ENCODE data around the gene NUDT14. TPM values are rescaled to one million over a fixed set of nuclear protein-coding genes. Genes with fewer than 3 reads are reported as not detected.

Gene NUDT14
- total RNA-seq, 1 experiment from 2014 or later, result 74.9 TPM

DNA sequence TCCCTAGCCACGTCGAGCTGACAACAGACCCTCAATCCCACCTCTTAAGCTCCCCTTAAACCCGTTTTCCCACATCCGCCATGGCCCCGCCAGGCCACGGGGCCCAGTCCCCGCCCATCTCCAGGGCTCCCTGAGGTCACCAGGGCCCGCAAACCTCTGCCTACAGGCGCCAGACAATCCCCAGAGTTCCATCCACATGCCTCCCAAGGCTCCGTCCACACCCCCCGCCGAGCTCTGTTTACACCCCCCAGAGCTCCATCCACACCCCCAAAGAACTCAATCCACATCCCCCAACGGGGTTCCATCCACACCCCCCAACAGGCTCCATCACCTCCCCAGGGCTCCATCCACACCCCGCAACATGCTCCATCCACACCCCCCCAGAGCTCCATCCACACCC, 21.8 kb downstream of the NUDT14 start:
- DNase-seq (ENCODE audit: low spot score), result no peak

- DNase-seq (ENCODE audit: low spot score), result no peak
Observed at GRCh38 chr14:105158794-105159193, 22.3 kb downstream of the NUDT14 start.

GRCh38 chr14:105157872-105158271, 23.2 kb downstream of the NUDT14 start:
- DNase-seq (ENCODE audit: low spot score), result no peak

DNA sequence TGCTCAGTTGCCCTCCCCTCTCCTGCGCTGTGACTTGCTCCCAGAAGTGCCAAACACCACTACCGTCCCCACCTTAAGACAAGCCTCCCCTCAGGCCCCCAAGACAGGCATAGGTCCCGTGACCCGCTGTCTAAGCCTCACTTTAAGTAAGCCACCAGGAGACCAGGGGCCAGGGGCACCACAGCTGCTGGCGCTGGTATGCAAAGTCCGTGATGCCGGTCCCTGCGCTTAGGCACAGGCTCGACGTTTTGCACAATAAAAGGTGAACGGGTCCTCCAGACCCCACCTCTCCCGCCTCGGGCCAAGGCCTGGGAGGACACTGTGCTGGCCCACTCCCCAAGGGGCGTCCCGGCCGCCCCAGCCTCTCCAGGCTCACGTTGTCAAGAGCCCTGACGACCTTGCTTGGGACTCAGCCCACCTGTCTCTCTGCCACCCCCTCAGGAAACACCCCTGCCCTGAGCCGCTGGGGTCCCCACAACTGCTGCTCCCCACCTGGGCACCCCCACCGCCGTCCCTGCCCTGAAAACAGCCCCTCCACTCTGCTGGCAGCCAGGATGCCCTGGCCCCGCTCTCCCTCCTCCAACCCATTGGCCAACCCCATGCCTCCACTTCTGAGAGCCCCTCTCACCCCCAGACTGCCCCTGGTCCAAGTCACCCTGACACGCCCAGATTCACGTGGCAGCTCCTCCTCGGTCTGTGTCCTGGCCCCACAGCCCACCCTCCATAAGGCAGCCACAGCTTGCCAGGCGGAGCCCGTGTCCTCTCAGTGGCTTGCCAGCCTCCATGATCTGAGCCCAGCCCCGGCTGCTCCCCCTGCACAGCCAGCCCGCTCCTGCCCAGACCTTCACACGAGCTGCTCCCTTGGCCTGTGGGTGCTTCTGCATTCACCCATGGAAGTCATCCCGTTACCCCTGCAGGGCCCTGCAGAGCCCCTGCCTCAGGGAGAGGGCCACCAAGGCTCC, 24.4 kb downstream of the NUDT14 start:
- DNase-seq (ENCODE audit: low spot score), result no peak

GRCh38 chr14:105155681-105156413, 25.3 kb downstream of the NUDT14 start:
- no peak for DNase-seq (ENCODE audit: low spot score)

DNA sequence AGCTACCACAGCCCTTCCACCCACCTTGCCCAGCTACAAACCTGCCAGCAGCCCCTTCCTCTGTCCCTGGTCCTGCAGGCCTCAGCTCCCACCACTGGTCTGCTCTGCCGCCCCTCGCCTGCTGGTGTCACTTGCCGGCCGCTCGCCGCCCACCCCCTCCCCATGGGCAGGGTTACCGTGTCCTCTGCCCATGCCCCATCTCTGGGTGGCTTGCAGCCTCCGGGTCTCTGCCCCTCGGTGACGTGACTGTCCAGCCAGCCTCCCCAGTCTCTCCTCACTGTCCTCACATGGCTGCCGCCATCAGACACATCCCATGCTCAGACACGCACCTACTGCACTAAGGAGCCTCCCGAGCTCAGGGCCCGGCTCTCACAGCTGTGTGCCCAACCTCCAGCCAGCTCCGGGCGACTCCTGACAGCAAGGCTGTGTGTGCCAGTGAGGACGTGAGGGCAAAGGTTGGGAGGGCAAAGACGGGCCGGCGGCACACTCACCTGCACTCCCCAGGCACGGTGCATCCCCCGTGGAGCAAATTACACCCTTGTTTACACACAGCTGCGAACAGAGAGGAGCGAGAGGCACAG, 26.0 kb downstream of the NUDT14 start:
- DNase-seq (ENCODE audit: low spot score), result no peak

DNA sequence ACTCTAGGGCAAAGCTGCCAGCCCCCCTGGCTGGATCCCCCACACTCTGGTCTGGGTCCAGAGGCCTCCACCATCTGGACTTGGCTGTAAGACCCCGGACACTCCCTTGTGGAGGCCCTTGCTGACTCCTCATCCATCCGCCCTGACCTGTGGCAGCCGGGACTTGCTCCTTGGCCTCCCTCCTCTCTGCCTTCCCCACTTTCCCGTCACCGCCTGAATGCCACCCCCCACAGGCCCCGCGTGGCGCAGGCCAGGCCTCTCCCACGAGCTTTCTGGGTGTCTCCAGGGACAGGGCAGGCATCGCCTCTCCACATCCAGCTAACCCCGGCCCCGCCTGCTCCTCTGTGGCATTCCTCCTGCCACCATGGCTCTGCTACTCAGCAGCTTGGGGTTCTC, 26.6 kb downstream of the NUDT14 start:
- DNase-seq (ENCODE audit: low spot score), result no peak

GRCh38 chr14:105153739-105154475, 27.2 kb downstream of the NUDT14 start:
- no peak for DNase-seq (ENCODE audit: low spot score)

DNA sequence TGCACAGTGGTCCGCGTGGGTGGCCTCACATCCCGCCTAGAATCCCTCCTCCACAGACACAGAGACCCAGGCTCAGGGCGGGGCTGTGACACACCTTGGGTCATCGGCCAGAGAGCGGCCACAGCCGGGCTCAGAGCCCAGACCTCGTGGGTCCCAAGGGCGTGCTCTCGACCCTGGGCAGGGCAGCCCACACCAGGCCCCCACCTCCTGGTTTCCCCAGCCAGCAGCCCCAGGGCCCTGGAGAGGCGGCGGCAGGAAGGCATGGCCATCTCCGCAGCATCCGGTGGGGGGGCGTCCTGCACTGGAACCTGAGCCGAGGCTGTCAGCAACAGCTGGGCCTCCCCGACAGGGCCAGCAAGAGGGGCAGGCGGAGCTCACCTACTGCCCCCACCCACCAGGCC, 27.8 kb downstream of the NUDT14 start:
- no peak for DNase-seq (ENCODE audit: low spot score)

DNA sequence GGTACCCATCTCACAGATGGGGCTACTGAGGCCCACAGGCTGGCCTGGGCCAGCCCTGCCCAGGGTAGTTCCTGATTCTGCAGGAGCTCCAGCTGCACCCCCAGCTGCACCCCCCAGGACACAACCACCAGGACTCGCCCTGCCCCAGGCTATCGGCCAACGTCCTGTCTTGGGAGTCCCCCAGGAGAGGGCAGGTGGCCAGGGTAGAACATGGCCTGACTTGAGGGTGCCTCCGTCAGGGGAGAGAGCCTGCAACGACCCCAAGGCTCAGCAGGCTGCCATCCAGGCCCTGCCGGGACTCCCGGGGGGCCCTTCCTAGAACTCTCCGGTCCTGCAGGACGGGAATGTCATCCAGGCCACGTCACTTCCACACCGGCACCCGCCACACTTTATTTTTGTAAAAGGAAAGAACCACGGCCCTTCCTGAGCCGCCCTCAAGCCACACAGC, 28.3 kb downstream of the NUDT14 start:
- DNase-seq (ENCODE audit: low spot score), result no peak

DNA sequence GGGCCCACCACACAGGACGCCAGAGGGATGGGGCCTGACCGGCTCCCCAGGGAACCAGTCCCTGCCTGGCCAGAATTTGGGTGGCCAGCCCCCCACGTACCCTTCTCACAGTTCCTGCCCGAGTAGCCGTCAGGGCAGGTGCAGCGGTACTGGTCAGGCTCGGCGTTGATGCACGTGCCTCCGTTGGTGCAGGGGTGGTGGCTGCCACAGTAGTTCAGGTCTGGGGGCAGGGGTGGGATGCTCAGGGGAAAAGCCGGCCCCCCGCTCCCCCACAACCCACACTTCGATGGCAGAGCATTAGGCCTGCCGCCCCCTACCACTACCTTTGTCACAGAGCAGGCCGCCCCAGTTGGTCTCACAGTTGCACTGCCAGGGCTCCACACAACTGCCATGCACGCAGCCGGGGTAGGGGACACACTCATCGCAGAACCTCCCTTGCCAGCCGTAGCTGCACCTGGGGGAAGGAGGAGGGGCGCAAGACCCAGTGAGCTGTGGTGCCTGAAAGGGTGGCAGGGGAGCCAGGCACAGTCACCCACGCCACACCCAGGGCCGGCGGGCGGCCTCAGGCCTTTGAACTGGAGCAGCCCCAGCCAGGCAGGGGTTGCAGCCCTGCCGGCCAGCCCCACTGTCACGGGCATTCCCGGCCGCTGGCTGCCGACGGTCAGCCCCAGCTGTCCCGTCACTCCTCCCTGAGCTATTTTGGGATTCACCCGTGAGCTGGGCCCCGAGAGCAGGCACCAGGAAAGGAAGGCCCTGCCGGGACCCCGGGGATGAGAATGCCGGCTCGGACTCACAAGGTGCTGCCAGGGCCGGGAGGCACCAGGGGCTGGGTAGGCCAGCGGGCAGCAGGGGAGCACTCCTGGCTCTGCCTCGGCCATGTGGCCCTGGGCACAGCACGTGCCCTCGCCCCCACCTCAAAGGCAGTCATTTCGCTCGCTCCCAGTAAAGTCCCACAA, 29.0 kb downstream of the NUDT14 start:
- DNase-seq (ENCODE audit: low spot score), result no peak

DNA sequence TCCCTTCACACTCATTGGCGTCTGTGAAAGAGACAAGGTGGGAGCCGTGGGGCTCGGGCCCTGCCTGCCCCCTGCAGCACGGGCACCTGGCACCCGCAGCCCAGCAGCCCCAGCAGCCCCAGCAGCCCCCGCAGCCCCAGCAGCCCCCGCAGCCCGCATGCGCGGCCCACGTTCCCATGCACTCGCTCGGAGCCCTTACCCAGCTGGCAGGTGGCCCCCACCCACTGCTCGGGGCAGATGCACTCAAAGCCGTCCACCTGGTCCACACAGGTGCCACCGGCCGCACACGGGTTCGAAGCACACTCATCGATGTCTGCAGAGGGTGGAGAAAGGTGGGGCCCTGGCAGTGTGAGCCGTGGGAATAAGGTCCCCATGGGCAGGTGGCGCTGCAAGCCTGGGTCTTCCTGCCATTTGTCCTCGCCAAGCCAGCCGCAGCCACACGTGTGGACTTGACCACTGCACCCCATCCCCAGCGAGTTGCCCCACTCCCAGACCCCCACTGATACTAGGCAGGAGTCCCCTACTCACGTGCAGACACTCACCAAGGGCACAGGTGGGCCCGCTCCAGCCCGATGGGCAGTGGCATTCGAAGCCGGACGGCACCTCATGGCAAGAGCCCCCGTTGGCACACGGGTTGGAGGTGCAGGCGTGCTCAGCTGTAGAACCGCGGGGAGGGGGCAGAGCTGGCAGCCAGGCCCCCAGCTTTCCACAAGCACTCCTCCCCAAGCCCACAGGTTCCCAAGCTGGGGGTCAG, 29.9 kb downstream of the NUDT14 start:
- no peak for DNase-seq (ENCODE audit: low spot score)

DNA sequence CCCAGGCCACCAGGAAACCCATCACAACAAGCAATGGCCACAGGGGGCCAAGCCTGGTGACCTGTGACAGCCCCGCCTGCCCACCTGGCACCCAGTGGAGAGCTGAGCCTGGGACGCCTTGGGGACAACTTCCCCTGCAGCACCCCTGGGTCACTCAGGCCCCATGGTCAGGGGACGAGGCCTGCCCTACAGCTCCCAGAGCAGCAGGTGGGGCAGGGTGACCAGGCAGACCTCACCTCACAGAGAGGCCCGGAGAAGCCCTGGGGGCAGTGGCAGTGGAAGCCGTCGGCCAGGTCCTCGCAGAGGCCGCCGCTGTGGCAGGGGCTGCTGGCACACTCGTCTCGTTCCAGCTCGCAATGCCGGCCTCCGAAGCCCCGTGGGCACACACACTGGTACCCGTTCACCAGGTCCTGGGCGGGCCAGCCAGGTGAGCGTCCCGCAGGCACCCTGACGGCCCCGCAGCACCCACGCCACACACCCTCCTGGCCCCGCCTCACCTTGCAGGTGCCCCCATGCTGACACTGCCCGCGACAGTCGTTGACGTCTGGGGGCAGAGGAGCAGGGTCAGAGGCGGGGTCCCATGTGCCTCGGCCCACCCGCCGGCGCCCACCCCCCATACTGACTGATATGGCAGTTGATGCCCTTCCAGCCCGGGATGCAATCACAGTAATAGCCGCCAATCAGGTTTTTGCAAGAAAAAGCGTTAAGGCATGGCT, 30.6 kb downstream of the NUDT14 start:
- DNase-seq (ENCODE audit: low spot score), result no peak

GRCh38 chr14:105150026-105150367, 31.1 kb downstream of the NUDT14 start:
- no peak for DNase-seq (ENCODE audit: low spot score)

DNA sequence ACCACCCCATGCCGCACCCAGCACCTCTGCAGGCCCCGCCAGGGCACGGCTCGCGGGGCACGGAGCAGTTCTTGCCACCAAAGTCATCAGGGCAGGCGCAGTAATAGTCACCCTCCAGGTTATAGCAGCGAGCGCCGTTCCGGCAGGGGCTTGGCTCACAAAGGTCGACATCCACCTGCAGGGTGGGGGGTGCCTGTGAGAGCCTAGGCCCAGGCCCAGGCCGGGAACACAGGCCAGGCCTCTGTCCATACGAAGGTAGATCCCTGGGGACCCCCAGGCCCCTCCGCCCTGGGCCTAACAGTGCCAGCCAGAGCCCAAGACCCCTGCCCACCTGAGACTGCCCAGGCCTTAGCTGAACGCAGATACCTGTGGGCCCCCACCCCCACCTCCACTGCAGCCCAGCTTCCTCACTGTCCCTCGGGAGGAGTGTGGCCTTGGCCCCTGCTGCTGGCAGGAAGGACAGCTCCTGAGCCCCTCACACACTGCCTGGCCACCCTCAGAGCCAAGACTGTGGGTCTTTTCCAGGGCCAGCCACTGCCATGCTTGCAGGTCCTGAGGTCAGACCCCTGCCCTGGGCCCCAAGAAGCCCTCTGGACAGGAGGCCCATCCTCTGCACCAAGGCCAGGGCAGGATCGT, 31.8 kb downstream of the NUDT14 start:
- no peak for DNase-seq (ENCODE audit: low spot score)

GRCh38 chr14:105148604-105149145, 32.4 kb downstream of the NUDT14 start:
- no peak for DNase-seq (ENCODE audit: low spot score)

GRCh38 chr14:105147671-105148603, 33.2 kb downstream of the NUDT14 start:
- DNase-seq (ENCODE audit: low spot score), result no peak

Data from HT-29 (cell line).